OCI-LY1 (cell line): ENCODE results near the gene ELK3.

Experiments
- H2AFZ ChIP-seq: fragments of 200-600 bp; sonication (generic), shearing (Covaris generic); 2 replicates; pipeline ENCODE4 v1.6.0; 2014; ENCODE audit warnings: antibody characterized with exemption, mild to moderate bottlenecking, low read length
- H3F3A ChIP-seq: fragments of 200-600 bp; sonication (generic), shearing (Covaris generic); 2 replicates; pipeline ENCODE4 v1.6.0; 2014; ENCODE audit warnings: mild to moderate bottlenecking, antibody characterized with exemption, low read length, moderate library complexity; ENCODE audit not compliant: insufficient read depth
- H3K27ac ChIP-seq: fragments of 200-600 bp; sonication (generic); 2 replicates; pipeline ENCODE4 v1.5.1; 2014; ENCODE audit warnings: low read length, mixed run types, mild to moderate bottlenecking, low read depth; ENCODE audit not compliant: poor library complexity, severe bottlenecking
- H3K27me3 ChIP-seq: fragments of 200-600 bp; sonication (generic); 2 replicates; pipeline ENCODE4 v1.6.0; 2014; ENCODE audit warnings: antibody characterized with exemption, mild to moderate bottlenecking, low read length, moderate library complexity; ENCODE audit not compliant: insufficient read depth
- H3K36me3 ChIP-seq: fragments of 200-600 bp; sonication (generic); 2 replicates; pipeline ENCODE4 v1.6.1; 2014; ENCODE audit warnings: mild to moderate bottlenecking, antibody characterized with exemption, low read length, moderate library complexity, mixed read lengths; ENCODE audit not compliant: insufficient read depth
- H3K4me1 ChIP-seq: fragments of 200-600 bp; sonication (generic); 2 replicates; pipeline ENCODE4 v1.5.1; 2014; ENCODE audit warnings: mild to moderate bottlenecking, low read length, moderate library complexity; ENCODE audit not compliant: insufficient read depth, severe bottlenecking
- H3K4me2 ChIP-seq: fragments of 200-600 bp; sonication (generic), shearing (Covaris generic); 2 replicates; pipeline ENCODE4 v1.6.1; 2014; ENCODE audit warnings: low read length
- H3K4me3 ChIP-seq: fragments of 200-600 bp; sonication (generic); 2 replicates; pipeline ENCODE4 v1.5.1; 2014; ENCODE audit warnings: low read length, low read depth, mild to moderate bottlenecking, mixed read lengths; ENCODE audit not compliant: poor library complexity, severe bottlenecking
- H3K79me2 ChIP-seq: fragments of 200-600 bp; shearing (Covaris generic); 2 replicates; pipeline ENCODE4 v1.6.1; 2016; ENCODE audit warnings: mixed run types, low read length, mixed read lengths; ENCODE audit not compliant: insufficient read depth
- H3K9ac ChIP-seq: fragments of 200-600 bp; sonication (generic), shearing (Covaris generic); 2 replicates; pipeline ENCODE4 v1.6.1; 2014; ENCODE audit warnings: mild to moderate bottlenecking, low read length, mixed read lengths
- H3K9me2 ChIP-seq: fragments of 200-600 bp; sonication (generic), shearing (Covaris generic); 2 replicates; pipeline ENCODE4 v1.6.1; 2014; ENCODE audit warnings: low read depth, mild to moderate bottlenecking, low read length, mixed read lengths
- H3K9me3 ChIP-seq: fragments of 200-600 bp; shearing (Covaris generic); 2 replicates; pipeline ENCODE4 v1.6.1; 2014; ENCODE audit warnings: low read length, mixed read lengths
- H4K20me1 ChIP-seq: fragments of 200-600 bp; sonication (generic), shearing (Covaris generic); 2 replicates; pipeline ENCODE4 v1.6.0; 2016; ENCODE audit warnings: mild to moderate bottlenecking, low read length; ENCODE audit not compliant: insufficient read depth
- CTCF ChIP-seq: fragments of 200-600 bp; sonication (generic), shearing (Covaris generic); IDR thresholded peaks from 2 replicates; pipeline ENCODE4 v1.5.1; 2017; ENCODE audit warnings: mild to moderate bottlenecking, antibody characterized with exemption, low read length, moderate library complexity, mixed read lengths
- EZH2 ChIP-seq: fragments of 200-600 bp; sonication (generic), shearing (Covaris generic); IDR thresholded peaks from 2 replicates; pipeline ENCODE4 v1.8.0; 2017; ENCODE audit warnings: borderline replicate concordance, mixed run types, mild to moderate bottlenecking, antibody characterized with exemption, low read length, moderate library complexity, mixed read lengths

Gene ELK3

DNA sequence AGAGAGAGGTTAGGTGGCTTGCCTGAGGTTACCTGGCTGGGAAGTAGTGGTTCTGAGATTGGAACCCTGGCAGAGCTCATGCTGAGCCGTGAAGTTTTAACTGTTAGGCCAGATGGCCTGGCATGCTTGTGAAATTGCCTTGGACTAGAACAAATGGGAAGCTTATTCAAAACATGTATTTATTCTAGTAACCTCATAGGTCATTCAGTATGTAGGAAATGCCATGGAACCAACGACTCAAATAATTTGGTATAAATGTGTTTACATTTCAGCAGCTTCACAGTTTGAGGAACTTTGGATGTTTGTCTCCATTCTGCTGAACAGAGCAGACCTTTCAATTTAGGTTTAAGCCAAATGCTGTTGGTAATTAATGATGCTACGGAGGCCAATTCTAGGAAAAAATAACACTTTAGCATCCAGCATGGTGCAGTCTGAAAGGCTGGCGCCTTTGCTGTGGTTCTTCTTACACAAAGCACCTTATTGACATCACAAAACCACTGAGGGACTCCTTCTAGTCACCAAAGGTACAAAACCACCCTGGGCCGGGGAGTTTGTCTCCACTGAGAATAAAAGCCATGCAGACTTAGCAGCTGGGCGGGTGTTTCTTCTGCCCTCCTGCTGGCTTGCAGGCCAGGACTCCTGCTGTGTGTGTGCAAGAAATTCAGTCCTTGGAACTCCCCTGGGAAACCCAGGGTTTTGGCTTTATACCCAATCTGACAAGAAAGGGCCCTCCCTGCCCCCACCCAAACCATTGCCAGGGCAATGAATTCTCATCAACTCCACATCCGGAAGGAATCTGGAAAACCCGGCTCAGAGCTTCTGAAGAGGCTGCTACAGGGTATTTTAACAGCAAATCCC is 64.2 kb downstream of the ELK3 start:
- H3K36me3 ChIP-seq = peaks cover 8% of the 10 kb centered on the region; the same call in 1 of the 2 replicates
- TF ChIP-seq EZH2 = no peak
- no peak for TF ChIP-seq CTCF
- H4K20me1 ChIP-seq = no peaks in the 10 kb centered on the region
- H2AFZ ChIP-seq = no peak overlapping the region
- H3K9ac ChIP-seq = no peak overlapping the region
- H3K9me3 ChIP-seq = no peaks in the 10 kb centered on the region
- no peak overlapping the region for H3K4me3 ChIP-seq
- no peaks in the 10 kb centered on the region for H3F3A ChIP-seq
- no peaks in the 10 kb centered on the region for H3K4me1 ChIP-seq
- H3K27ac ChIP-seq = no peak overlapping the region
- H3K27me3 ChIP-seq = no peaks in the 10 kb centered on the region
- no peaks in the 10 kb centered on the region for H3K79me2 ChIP-seq
- H3K4me2 ChIP-seq = no peak overlapping the region
- no peaks in the 10 kb centered on the region for H3K9me2 ChIP-seq

- no peak overlapping the region for H2AFZ ChIP-seq
- H3K36me3 ChIP-seq = peaks cover 11% of the 10 kb centered on the region; the same call in 1 of the 2 replicates
- no peaks in the 10 kb centered on the region for H3K27me3 ChIP-seq
- H3K79me2 ChIP-seq = no peaks in the 10 kb centered on the region
- H4K20me1 ChIP-seq = no peaks in the 10 kb centered on the region
- H3K9ac ChIP-seq = no peak overlapping the region
- H3K27ac ChIP-seq = no peak overlapping the region
- no peaks in the 10 kb centered on the region for H3F3A ChIP-seq
- no peaks in the 10 kb centered on the region for H3K9me3 ChIP-seq
- no peak overlapping the region for H3K4me3 ChIP-seq
- no peaks in the 10 kb centered on the region for H3K4me1 ChIP-seq
- TF ChIP-seq CTCF (no peak), EZH2 (no peak)
- no peak overlapping the region for H3K4me2 ChIP-seq
- no peaks in the 10 kb centered on the region for H3K9me2 ChIP-seq
Measured at GRCh38 chr12:96260231-96260630, 66.1 kb downstream of the ELK3 start.

DNA sequence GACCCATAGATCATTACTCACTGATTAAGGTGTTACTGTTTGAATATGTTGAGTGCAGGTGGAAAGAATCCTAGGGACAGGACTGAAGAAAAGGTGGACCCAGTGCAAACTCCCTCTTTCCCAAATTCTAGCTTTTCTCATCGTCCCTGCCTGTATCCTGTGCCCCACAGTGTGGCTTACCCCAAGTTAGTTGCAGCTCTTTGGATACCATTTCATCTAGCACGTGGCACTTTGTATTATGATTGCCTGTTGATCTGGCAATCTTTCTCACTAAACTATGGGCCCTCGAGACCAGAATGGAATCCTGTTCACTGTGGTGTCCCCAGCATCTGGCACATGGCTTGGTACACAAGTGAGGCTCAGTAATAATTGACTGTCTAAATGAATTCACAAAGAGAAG is 66.5 kb downstream of the ELK3 start:
- Histone ChIP-seq H3F3A (no peaks in the 10 kb centered on the region), H3K4me2 (no peak overlapping the region), H3K9me3 (no peaks in the 10 kb centered on the region), H3K27ac (no peak overlapping the region), H3K36me3 (peaks cover 11% of the 10 kb centered on the region; the same call in 1 of the 2 replicates), H2AFZ (no peak overlapping the region), H4K20me1 (no peaks in the 10 kb centered on the region), H3K9me2 (no peaks in the 10 kb centered on the region), H3K4me1 (no peaks in the 10 kb centered on the region), H3K79me2 (no peaks in the 10 kb centered on the region), H3K4me3 (no peak overlapping the region), H3K27me3 (no peaks in the 10 kb centered on the region), H3K9ac (no peak overlapping the region)
- TF ChIP-seq EZH2 (no peak), CTCF (no peak)
